Effector memory CD4-positive, alpha-beta T cell (primary cell): ENCODE data around the gene SPINK4.
A peak's percentile ranks its signal among the peaks of the same experiment; 100 is the strongest.

Experiments used
- DNase-seq, 3 donors: peaks; one replicate each; pipeline ENCODE4 v3.0.0-alpha.2; 2020
- H3K27ac ChIP-seq: 2 replicates; pipeline ENCODE4 v1.7.0; 2013; ENCODE audit warnings: mild to moderate bottlenecking, low read length, moderate library complexity; ENCODE audit not compliant: insufficient read depth, poor library complexity, severe bottlenecking
- H3K27me3 ChIP-seq: replicated peaks from 2 replicates; pipeline ENCODE4 v1.7.0; 2013; ENCODE audit warnings: mild to moderate bottlenecking, low read length; ENCODE audit not compliant: insufficient read depth, control insufficient read depth, poor library complexity, severe bottlenecking
- H3K36me3 ChIP-seq: 2 replicates; pipeline ENCODE4 v1.7.0; 2013; ENCODE audit warnings: mild to moderate bottlenecking, low read length, moderate library complexity; ENCODE audit not compliant: control insufficient read depth, insufficient read depth
- H3K4me1 ChIP-seq: 2 replicates; pipeline ENCODE4 v1.7.0; 2013; ENCODE audit warnings: low read length, mild to moderate bottlenecking; ENCODE audit not compliant: control insufficient read depth, insufficient read depth, poor library complexity, severe bottlenecking
- H3K4me3 ChIP-seq: 2 replicates; pipeline ENCODE4 v1.7.0; 2013; ENCODE audit warnings: low read length, low read depth, mild to moderate bottlenecking; ENCODE audit not compliant: insufficient read depth, poor library complexity, severe bottlenecking
- H3K9me3 ChIP-seq: 2 replicates; pipeline ENCODE4 v1.7.0; 2013; ENCODE audit warnings: mild to moderate bottlenecking, low read length, moderate library complexity; ENCODE audit not compliant: control insufficient read depth

Gene SPINK4

GRCh38 chr9:33289936-33290246 lies 49.9 kb downstream of the SPINK4 start:
- Histone ChIP-seq H3K4me3 (peak overlapping the region; percentile 51), H3K9me3 (no peaks in the 10 kb centered on the region), H3K4me1 (peaks cover 8% of the 10 kb centered on the region), H3K27ac (peak overlapping the region; percentile 96), H3K27me3 (no peaks in the 10 kb centered on the region), H3K36me3 (peaks cover 6% of the 10 kb centered on the region)
- no peak for DNase-seq

GRCh38 chr9:33290247-33291030 lies 50.5 kb downstream of the SPINK4 start, which contains the start of gene NFX1:
Gene NFX1, plus strand, starts transcription at chr9:33290516. Its CDS starts 57 bp downstream, at chr9:33290573.
- Histone ChIP-seq H3K36me3 (peaks cover 9% of the 10 kb centered on the region), H3K27ac (peak within 1 kb of the TSS; percentile 96), H3K27me3 (no peaks in the 10 kb centered on the region), H3K9me3 (no peaks in the 10 kb centered on the region), H3K4me3 (peak within 1 kb of the TSS; percentile 51), H3K4me1 (peaks cover 8% of the 10 kb centered on the region)
- DNase-seq: peak; percentile 98 to 99 (median 99)

DNA sequence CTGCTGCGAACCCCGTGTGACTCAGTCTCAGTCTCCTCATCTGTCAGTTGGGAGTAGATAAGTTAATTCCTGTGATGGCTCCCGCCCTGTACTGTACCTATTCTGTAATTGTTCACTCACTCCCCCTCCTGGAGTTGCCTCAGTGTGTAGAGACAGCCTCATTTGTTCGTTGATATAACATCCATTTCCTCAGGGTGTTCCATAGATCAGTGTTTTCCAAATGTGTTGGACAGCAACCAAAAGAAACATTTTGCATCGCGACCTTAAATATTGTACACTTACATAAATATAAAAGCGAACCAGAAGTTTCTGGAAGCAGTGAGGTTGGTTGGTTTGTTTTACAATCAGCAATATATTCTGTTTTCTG lies 51.0 kb downstream of the SPINK4 start:
- H3K36me3 ChIP-seq: peaks cover 9% of the 10 kb centered on the region
- H3K27ac ChIP-seq: peak overlapping the region; percentile 96
- H3K27me3 ChIP-seq: no peaks in the 10 kb centered on the region
- DNase-seq: no peak
- no peaks in the 10 kb centered on the region for H3K9me3 ChIP-seq
- peak overlapping the region; percentile 47 for H3K4me3 ChIP-seq
- peaks cover 8% of the 10 kb centered on the region for H3K4me1 ChIP-seq

DNA sequence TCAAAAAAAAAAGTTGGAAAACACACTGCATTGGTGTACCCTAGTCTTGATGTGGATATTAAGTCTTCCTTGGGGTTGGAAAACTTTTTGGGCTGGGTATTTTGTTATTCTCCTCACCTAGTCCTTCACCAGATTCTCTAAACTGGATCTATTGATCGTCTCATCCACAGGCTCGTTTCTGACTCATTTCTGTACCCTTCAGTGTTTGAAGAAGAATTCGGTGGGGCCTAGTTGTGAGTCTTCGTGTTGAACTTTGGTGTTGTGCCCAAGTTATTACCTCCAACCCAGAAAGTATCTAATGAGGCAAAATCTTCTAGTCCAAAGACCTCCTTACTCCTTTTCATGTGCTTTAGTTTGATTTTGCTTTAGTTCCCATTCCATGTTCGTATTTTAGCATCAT lies 51.9 kb downstream of the SPINK4 start:
- DNase-seq: no peak
- Histone ChIP-seq H3K4me3 (no peak overlapping the region), H3K27me3 (no peaks in the 10 kb centered on the region), H3K27ac (peak overlapping the region; percentile 2), H3K9me3 (no peaks in the 10 kb centered on the region), H3K4me1 (peaks cover 8% of the 10 kb centered on the region), H3K36me3 (peaks cover 15% of the 10 kb centered on the region)

GRCh38 chr9:33293782-33294181 lies 53.8 kb downstream of the SPINK4 start:
- peaks cover 17% of the 10 kb centered on the region for H3K4me1 ChIP-seq
- H3K9me3 ChIP-seq: no peaks in the 10 kb centered on the region
- peaks cover 32% of the 10 kb centered on the region for H3K36me3 ChIP-seq
- no peak for DNase-seq
- no peaks in the 10 kb centered on the region for H3K27me3 ChIP-seq
- no peak overlapping the region for H3K27ac ChIP-seq
- H3K4me3 ChIP-seq: no peak overlapping the region

- no peak for DNase-seq
- Histone ChIP-seq H3K4me3 (no peak overlapping the region), H3K27me3 (no peaks in the 10 kb centered on the region), H3K4me1 (peaks cover 12% of the 10 kb centered on the region), H3K9me3 (no peaks in the 10 kb centered on the region), H3K36me3 (peaks cover 42% of the 10 kb centered on the region), H3K27ac (no peak overlapping the region)
Observed at GRCh38 chr9:33294670-33295432, 54.9 kb downstream of the SPINK4 start.

DNA sequence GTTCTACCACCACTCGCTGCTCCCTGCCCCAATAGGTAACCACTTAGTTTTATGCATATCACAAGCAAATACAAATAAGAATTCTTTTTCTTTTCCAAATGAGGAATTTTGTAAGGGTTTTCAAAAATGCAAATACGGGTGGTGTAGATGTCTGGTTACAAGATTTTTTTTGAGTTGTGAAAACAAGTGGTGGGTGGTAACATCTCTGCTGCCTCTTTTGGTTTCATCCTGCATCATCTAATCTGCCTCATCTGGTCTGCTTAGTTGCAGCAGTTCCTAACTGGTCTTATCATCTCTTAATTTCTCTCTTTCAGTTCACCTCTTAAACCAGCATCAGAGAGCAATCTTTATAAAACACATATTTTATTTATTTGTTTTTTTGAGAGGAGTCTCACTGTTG lies 55.6 kb downstream of the SPINK4 start:
- no peak for DNase-seq
- Histone ChIP-seq H3K4me1 (peaks cover 12% of the 10 kb centered on the region), H3K27me3 (no peaks in the 10 kb centered on the region), H3K27ac (no peak overlapping the region), H3K9me3 (no peaks in the 10 kb centered on the region), H3K4me3 (no peak overlapping the region), H3K36me3 (peaks cover 48% of the 10 kb centered on the region)

GRCh38 chr9:33297432-33297831 lies 57.5 kb downstream of the SPINK4 start:
- no peak overlapping the region for H3K27ac ChIP-seq
- H3K27me3 ChIP-seq: no peaks in the 10 kb centered on the region
- DNase-seq: no peak
- no peaks in the 10 kb centered on the region for H3K9me3 ChIP-seq
- H3K36me3 ChIP-seq: peaks cover 65% of the 10 kb centered on the region
- no peak overlapping the region for H3K4me3 ChIP-seq
- H3K4me1 ChIP-seq: peaks cover 9% of the 10 kb centered on the region
